Right lobe of liver (tissue), 4 donors: ENCODE results near the gene DPYD.

Experiments
- POLR2A ChIP-seq: fragments of 450-650 bp; IDR thresholded peaks from one replicate; pipeline ENCODE4 v1.6.1; 2017; ENCODE audit warnings: antibody characterized with exemption, mild to moderate bottlenecking
- TF ChIP-seq, protein P1 (sequence below), 4 donors: fragments of 200-600 bp in 3 of 4; fragments of 450-650 bp in 1 of 4; IDR thresholded peaks; one replicate each; pipeline versions ENCODE4 v1.5.1 to v1.8.0; 2016 to 2022; ENCODE audit warnings: antibody characterized with exemption in 4 of 4, mild to moderate bottlenecking in 2 of 4
- donor health status: DM: no; HTN: no; CAD: no.
- donor health status: DM: no; HTN: no; CAD: no.
- donor health status: DM: no; HTN: yes; CAD: no.

DNA sequence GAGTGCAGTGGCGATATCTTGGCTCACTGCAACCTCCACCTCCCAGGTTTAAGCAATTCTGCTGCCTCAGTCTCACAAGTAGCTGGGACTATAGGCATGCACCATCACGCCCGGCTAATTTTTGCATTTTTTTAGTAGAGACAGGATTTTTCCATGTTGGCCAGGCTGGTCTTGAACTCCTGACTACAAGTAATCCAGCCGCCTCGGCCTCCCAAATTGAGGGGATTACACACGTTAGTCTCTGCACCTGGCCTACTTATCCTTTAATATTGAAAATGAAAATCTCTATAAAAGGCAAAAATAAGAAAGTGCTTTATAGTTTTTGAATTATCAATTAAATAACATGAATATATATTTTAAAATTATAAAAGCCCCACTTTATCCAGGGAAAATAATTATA lies 190.6 kb downstream of the DPYD start:
- TF ChIP-seq, protein P1, sequence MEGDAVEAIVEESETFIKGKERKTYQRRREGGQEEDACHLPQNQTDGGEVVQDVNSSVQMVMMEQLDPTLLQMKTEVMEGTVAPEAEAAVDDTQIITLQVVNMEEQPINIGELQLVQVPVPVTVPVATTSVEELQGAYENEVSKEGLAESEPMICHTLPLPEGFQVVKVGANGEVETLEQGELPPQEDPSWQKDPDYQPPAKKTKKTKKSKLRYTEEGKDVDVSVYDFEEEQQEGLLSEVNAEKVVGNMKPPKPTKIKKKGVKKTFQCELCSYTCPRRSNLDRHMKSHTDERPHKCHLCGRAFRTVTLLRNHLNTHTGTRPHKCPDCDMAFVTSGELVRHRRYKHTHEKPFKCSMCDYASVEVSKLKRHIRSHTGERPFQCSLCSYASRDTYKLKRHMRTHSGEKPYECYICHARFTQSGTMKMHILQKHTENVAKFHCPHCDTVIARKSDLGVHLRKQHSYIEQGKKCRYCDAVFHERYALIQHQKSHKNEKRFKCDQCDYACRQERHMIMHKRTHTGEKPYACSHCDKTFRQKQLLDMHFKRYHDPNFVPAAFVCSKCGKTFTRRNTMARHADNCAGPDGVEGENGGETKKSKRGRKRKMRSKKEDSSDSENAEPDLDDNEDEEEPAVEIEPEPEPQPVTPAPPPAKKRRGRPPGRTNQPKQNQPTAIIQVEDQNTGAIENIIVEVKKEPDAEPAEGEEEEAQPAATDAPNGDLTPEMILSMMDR (IDR thresholded peaks at IDR 0.05), result no peak
- TF ChIP-seq POLR2A, result no peak
